Measurements from ENCODE around the gene GRK1. TPM values are rescaled to one million over a fixed set of nuclear protein-coding genes. Genes with fewer than 3 reads are reported as not detected.

GRK1 gene
- total and polyA plus RNA-seq, 2 experiments from 2014 or later: not detected

DNA sequence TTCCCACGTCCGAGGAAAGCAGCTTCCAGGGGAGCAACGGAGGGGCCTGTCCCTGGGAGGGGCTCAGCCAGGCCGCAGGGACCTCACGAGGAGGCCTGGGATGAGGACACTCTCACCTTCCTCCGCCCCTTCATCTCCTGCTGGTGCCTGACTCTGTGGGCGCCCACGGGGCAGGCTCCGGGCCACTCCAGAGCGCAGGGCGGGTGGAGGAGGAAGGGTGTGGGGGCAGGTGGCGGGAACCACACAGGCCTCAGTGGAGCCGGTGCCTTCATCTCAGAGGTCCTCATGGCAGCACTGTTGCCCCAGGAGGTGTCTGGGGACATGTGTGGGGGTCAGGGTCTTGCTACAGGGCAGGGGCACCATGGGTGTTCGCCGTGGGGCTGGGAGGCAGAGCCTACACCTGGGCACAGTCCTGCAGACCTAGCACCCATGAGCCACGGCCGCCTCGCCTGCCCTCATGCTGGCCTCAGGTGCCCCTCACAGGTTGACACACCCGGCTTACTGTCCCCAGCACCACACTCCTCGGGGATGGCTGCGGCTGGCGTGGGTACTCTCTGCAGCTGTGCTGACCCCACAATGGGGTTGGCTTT is 81.9 kb downstream of the GRK1 start:
- peaks cover 25% of the 10 kb centered on the region for H3F3A ChIP-seq (replicated peaks; ENCODE audit: low read depth)
- peaks cover 18% of the 10 kb centered on the region for H3K9me3 Mint-ChIP-seq
- H3K4me1 ChIP-seq (ENCODE audit: insufficient read depth): no peaks in the 10 kb centered on the region
- peaks cover 14% of the 10 kb centered on the region; the same call in 2 of the 3 replicates for H3K36me3 Mint-ChIP-seq (ENCODE audit: low read depth)
- no peak overlapping the region for H3K4me2 ChIP-seq
- H3K4me3 ChIP-seq: no peak overlapping the region
- H4K20me1 ChIP-seq (replicated peaks; ENCODE audit: insufficient read depth): no peaks in the 10 kb centered on the region
- no peak for DNase-seq (ENCODE audit: low spot score)
- no peak overlapping the region for H2AFZ ChIP-seq
- peaks cover 3% of the 10 kb centered on the region; the same call in 1 of the 3 replicates for H3K4me1 Mint-ChIP-seq
- H3K27me3 Mint-ChIP-seq (ENCODE audit: insufficient read depth, low read depth, poor library complexity): peaks cover 17% of the 10 kb centered on the region
- no peak for ATAC-seq
- no peak overlapping the region for H3K27ac ChIP-seq (ENCODE audit: low read depth)
- no peak overlapping the region for H3K27ac Mint-ChIP-seq
- no peaks in the 10 kb centered on the region for H3K36me3 ChIP-seq (ENCODE audit: insufficient read depth)
- H3K27me3 ChIP-seq (ENCODE audit: insufficient read depth): no peaks in the 10 kb centered on the region
- H3K9me2 ChIP-seq (ENCODE audit: insufficient read depth): peaks cover 4% of the 10 kb centered on the region; the same call in 1 of the 2 replicates
- H3K4me3 Mint-ChIP-seq: no peak overlapping the region
- no peaks in the 10 kb centered on the region for H3K79me2 ChIP-seq (replicated peaks; ENCODE audit: insufficient read depth)
- TF ChIP-seq ZNF462 (CRISPR knock-in tag; IDR thresholded peaks at IDR 0.05): no peak

- Mint-ChIP-seq H3K27ac (no peak overlapping the region), H3K36me3 (ENCODE audit: low read depth) (peaks cover 14% of the 10 kb centered on the region; the same call in 2 of the 3 replicates), H3K4me1 (peaks cover 3% of the 10 kb centered on the region; the same call in 1 of the 3 replicates), H3K27me3 (ENCODE audit: insufficient read depth, low read depth, poor library complexity) (peaks cover 18% of the 10 kb centered on the region), H3K9me3 (peaks cover 18% of the 10 kb centered on the region), H3K4me3 (no peak overlapping the region)
- no peaks in the 10 kb centered on the region for H3K79me2 ChIP-seq (replicated peaks; ENCODE audit: insufficient read depth)
- H3K36me3 ChIP-seq (ENCODE audit: insufficient read depth): no peaks in the 10 kb centered on the region
- peaks cover 4% of the 10 kb centered on the region; the same call in 1 of the 2 replicates for H3K9me2 ChIP-seq (ENCODE audit: insufficient read depth)
- H3K4me2 ChIP-seq: no peak overlapping the region
- no peaks in the 10 kb centered on the region for H3K27me3 ChIP-seq (ENCODE audit: insufficient read depth)
- peaks cover 25% of the 10 kb centered on the region for H3F3A ChIP-seq (replicated peaks; ENCODE audit: low read depth)
- no peak for DNase-seq (ENCODE audit: low spot score)
- H2AFZ ChIP-seq: no peak overlapping the region
- H4K20me1 ChIP-seq (replicated peaks; ENCODE audit: insufficient read depth): no peaks in the 10 kb centered on the region
- TF ChIP-seq EZH2phosphoT487 (IDR thresholded peaks at IDR 0.05; ENCODE audit: unreplicated experiment) (no peak), REST (IDR thresholded peaks at IDR 0.05; ENCODE audit: unreplicated experiment) (no peak), POLR2AphosphoS5 (IDR thresholded peaks at IDR 0.05; ENCODE audit: low read depth) (no peak), EZH2 (IDR thresholded peaks at IDR 0.05; ENCODE audit: low read depth, unreplicated experiment) (no peak), JUNB (IDR thresholded peaks at IDR 0.05; ENCODE audit: unreplicated experiment) (no peak), ZNF114 (CRISPR knock-in tag; IDR thresholded peaks at IDR 0.05) (no peak)
- TF ChIP-seq, protein P1, sequence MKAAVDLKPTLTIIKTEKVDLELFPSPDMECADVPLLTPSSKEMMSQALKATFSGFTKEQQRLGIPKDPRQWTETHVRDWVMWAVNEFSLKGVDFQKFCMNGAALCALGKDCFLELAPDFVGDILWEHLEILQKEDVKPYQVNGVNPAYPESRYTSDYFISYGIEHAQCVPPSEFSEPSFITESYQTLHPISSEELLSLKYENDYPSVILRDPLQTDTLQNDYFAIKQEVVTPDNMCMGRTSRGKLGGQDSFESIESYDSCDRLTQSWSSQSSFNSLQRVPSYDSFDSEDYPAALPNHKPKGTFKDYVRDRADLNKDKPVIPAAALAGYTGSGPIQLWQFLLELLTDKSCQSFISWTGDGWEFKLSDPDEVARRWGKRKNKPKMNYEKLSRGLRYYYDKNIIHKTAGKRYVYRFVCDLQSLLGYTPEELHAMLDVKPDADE (IDR thresholded peaks at IDR 0.05): no peak
- ATAC-seq: no peak
- H3K27ac ChIP-seq (ENCODE audit: low read depth): no peak overlapping the region
- no peaks in the 10 kb centered on the region for H3K4me1 ChIP-seq (ENCODE audit: insufficient read depth)
- H3K4me3 ChIP-seq: no peak overlapping the region
Observed at GRCh38 chr13:113749507-113749906, 82.5 kb downstream of the GRK1 start.

Measured in GM23338 (cell line).